Muscle layer of duodenum (tissue), 2 donors: Measurements from ENCODE around the gene PMF1.
"Not testable (repeated sequence)": the region's sequence is repeated elsewhere in the genome, so short reads cannot be mapped to it uniquely, and the experiment has no call there.

Experiments
- H3K27ac ChIP-seq: one replicate; pipeline ENCODE4 v1.7.0; 2013; ENCODE audit warnings: mild to moderate bottlenecking, low read length
- H3K27me3 ChIP-seq: one replicate; pipeline ENCODE4 v1.7.0; 2013; ENCODE audit warnings: low read depth, mild to moderate bottlenecking, control low read depth, low read length
- H3K36me3 ChIP-seq, 2 donors: one replicate each; pipeline ENCODE4 v1.7.0; 2013; ENCODE audit warnings: low read length in 2 of 2, control low read depth in 1 of 2, mild to moderate bottlenecking in 1 of 2; ENCODE audit not compliant: insufficient read depth in 2 of 2, control insufficient read depth in 1 of 2
- H3K4me1 ChIP-seq, 2 donors: one replicate each; pipeline ENCODE4 v1.7.0; 2013; ENCODE audit warnings: low read length in 2 of 2, mild to moderate bottlenecking in 2 of 2, control low read depth in 1 of 2, moderate library complexity in 1 of 2; ENCODE audit not compliant: insufficient read depth in 2 of 2, control insufficient read depth in 1 of 2
- H3K4me3 ChIP-seq, 2 donors: one replicate each; pipeline ENCODE4 v1.7.0; 2013; ENCODE audit warnings: low read length in 2 of 2, low read depth in 1 of 2, mild to moderate bottlenecking in 1 of 2
- H3K9me3 ChIP-seq, 2 donors: one replicate each; pipeline ENCODE4 v1.7.0; 2013; ENCODE audit warnings: low read length in 2 of 2, control low read depth in 1 of 2, mild to moderate bottlenecking in 1 of 2; ENCODE audit not compliant: control insufficient read depth in 1 of 2
- donor health status: healthy.

PMF1 gene

GRCh38 chr1:156200044-156200443 is 12.8 kb upstream of the PMF1 start:
- H3K27me3 ChIP-seq, result no peaks in the 10 kb centered on the region
- H3K9me3 ChIP-seq, result no peaks in the 10 kb centered on the region
- peaks cover 8 to 17% of the 10 kb centered on the region in 2 donors for H3K36me3 ChIP-seq
- peaks cover 0 to 7% of the 10 kb centered on the region in 2 donors for H3K4me1 ChIP-seq
- no peak overlapping the region for H3K27ac ChIP-seq
- H3K4me3 ChIP-seq, result no peak overlapping the region

DNA sequence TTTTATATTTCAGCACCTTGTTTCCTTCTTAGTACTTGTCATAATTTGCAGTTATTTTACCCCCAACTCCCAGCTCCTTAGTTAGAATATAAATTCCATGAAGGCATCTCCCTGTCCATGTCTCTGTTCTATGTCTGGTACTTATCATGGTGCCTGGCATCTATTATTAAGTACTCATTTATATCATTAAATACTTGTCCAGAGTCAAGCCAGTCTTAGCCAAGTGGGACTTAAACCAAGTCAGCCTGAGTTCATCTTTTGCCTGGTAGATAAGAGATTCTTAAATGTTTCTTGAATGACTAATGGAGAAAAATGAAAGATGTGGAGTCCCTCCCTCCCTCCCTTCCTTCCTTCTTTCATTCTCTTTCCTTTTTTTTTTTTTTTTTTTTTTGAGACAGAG is 9.5 kb upstream of the PMF1 start:
- H3K4me1 ChIP-seq, result peaks cover 0 to 3% of the 10 kb centered on the region in 2 donors
- H3K27me3 ChIP-seq, result no peaks in the 10 kb centered on the region
- H3K36me3 ChIP-seq, result peaks cover 17 to 22% of the 10 kb centered on the region in 2 donors
- no peak overlapping the region for H3K4me3 ChIP-seq
- no peaks in the 10 kb centered on the region for H3K9me3 ChIP-seq
- no peak overlapping the region for H3K27ac ChIP-seq

DNA sequence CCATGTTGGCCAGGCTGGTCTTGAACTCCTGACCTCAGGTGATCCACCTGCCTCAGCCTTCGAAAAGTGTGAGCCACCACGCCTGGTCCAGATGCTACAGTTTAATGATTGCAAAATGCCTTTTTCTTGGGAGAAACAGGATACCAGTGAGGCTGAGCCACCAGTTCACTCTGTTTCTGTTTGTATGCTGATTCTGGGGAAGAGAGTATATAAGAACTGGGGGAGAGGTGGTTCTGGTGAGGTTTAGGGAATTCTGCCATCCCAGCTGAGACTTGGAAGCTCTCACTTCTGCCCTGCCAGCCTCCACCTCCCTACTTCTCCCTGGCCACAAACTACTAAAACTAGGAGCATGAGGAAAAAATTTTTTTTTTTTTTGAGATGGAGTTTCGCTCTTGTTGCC is 8.1 kb upstream of the PMF1 start:
- H3K36me3 ChIP-seq, result peaks cover 27 to 32% of the 10 kb centered on the region in 2 donors
- no peak overlapping the region for H3K27ac ChIP-seq
- H3K4me3 ChIP-seq, result no peak overlapping the region

GRCh38 chr1:156211243-156211642 is 1.6 kb upstream of the PMF1 start:
- Histone ChIP-seq H3K4me3 (no peak overlapping the region), H3K27ac (no peak overlapping the region), H3K4me1 (peaks cover 0 to 15% of the 10 kb centered on the region in 2 donors), H3K36me3 (peaks cover 21 to 38% of the 10 kb centered on the region in 2 donors), H3K9me3 (no peaks in the 10 kb centered on the region), H3K27me3 (no peaks in the 10 kb centered on the region)

More for the DNA sequence above, 8.1 kb upstream of the PMF1 start:
- H3K27me3 ChIP-seq, result no peaks in the 10 kb centered on the region
- H3K9me3 ChIP-seq, result no peaks in the 10 kb centered on the region
- peaks cover 0 to 3% of the 10 kb centered on the region in 2 donors for H3K4me1 ChIP-seq

GRCh38 chr1:156212130-156212529 is 677 bp upstream of the PMF1 start:
- Histone ChIP-seq H3K9me3 (no peaks in the 10 kb centered on the region), H3K27ac (peak overlapping the region; percentile 95), H3K4me1 (peaks cover 0 to 15% of the 10 kb centered on the region in 2 donors), H3K36me3 (peaks cover 21 to 32% of the 10 kb centered on the region in 2 donors), H3K4me3 (peak overlapping the region; percentile 63 to 82), H3K27me3 (no peaks in the 10 kb centered on the region)

GRCh38 chr1:156213644-156213966 is 798 bp downstream of the PMF1 start:
- Histone ChIP-seq H3K27me3 (no peaks in the 10 kb centered on the region), H3K27ac (peak overlapping the region; percentile 95), H3K9me3 (no peaks in the 10 kb centered on the region), H3K4me3 (peak overlapping the region; percentile 63 to 82), H3K36me3 (peaks cover 18 to 25% of the 10 kb centered on the region in 2 donors), H3K4me1 (peaks cover 8 to 15% of the 10 kb centered on the region in 2 donors)

DNA sequence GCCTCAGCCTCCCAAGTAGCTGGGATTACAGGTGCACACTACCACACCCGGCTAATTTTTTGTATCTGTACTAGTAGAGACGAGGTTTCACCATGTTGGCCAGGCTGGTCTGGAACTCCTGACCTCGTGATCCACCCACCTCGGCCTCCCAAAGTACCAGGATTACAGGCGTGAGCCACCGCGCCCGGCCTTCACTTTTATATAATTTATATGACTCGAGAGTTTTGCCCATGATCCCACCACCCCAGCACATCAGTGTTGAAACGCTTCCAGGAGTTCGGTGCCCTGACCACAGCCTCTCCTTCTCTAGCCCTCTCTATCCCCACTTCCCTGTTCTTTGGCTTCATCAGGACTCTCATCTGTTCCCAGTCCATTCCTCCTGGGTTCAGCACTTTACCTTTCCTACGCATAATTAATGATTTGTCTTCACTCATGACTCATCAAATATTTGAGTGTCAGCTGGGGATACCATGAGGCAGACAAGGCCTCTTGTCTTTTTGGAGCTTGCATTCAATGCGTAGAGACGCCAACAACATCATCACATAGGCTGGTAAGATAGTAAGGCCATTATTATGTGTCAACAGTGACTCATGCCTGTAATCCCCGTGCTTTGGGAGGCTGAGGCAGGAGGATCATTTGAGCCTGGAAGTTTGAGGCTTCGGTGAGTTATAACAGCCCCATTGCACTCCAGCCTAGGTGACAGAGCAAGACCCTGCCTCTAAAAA is 1.4 kb downstream of the PMF1 start:
- H3K4me1 ChIP-seq, result peaks cover 8 to 15% of the 10 kb centered on the region in 2 donors
- no peaks in the 10 kb centered on the region for H3K27me3 ChIP-seq
- peaks cover 12 to 21% of the 10 kb centered on the region in 2 donors for H3K36me3 ChIP-seq
- no peaks in the 10 kb centered on the region for H3K9me3 ChIP-seq
- peak overlapping the region in 1 of 2 donors; percentile 63 for H3K4me3 ChIP-seq
- no peak overlapping the region for H3K27ac ChIP-seq

DNA sequence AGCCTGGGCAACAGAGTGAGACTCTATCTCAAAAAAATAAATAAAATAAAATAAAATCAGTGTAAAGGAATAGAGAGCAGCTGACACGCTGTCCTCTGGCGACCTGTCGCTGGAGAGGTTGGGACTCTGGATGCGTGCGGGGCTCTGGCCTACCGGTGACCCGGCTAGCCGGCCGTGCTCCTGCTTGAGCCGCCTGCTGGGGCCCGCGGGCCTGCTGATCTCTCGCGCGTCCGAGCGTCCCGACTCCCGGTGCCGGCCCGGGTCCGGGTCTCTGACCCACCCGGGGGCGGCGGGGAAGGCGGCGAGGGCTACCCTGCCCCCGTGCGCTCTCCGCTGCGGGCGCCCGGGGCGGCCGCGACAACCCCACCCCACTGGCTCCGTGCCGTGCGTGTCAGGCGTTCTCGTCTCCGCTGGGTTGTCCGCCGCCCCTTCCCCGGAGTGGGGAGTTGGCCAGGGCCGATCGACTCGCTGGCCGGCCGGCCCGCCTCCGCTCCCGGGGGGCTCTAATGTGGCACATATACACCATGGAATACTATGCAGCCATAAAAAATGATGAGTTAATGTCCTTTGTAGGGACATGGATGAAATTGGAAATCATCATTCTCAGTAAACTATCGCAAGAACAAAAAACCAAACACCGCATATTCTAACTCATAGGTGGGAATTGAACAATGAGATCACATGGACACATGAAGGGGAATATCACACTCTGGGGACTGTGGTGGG is 3.7 kb downstream of the PMF1 start:
- not testable (repeated sequence) for H3K9me3 ChIP-seq, H3K27me3 ChIP-seq, H3K27ac ChIP-seq, H3K4me3 ChIP-seq
- Histone ChIP-seq H3K36me3 (peaks cover 13 to 14% of the 10 kb centered on the region in 2 donors), H3K4me1 (peaks cover 8 to 15% of the 10 kb centered on the region in 2 donors)

DNA sequence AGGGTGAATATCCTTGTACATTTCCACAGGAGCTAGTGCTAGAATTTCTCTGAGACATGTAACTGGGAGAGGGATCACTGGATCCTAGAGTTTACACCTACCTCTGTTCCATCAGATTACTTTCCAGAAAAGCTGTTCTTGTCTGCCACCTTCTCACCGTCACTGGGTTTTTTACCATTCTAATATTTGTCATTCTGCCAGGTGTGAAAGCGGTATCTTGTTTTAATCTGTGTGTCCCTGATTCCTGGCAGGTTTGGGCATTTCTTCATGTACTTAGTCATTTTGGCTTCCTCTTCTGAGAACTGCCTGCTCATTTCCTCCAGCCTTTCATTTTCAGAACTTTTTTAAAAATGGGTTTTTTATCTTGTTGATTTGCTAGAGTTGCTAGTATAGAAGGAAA is 5.1 kb downstream of the PMF1 start:
- no peak overlapping the region for H3K4me3 ChIP-seq
- no peaks in the 10 kb centered on the region for H3K27me3 ChIP-seq
- H3K36me3 ChIP-seq, result peaks cover 16 to 24% of the 10 kb centered on the region in 2 donors
- peak overlapping the region; percentile 77 for H3K27ac ChIP-seq
- H3K4me1 ChIP-seq, result peaks cover 8% of the 10 kb centered on the region in 2 donors
- H3K9me3 ChIP-seq, result no peaks in the 10 kb centered on the region

DNA sequence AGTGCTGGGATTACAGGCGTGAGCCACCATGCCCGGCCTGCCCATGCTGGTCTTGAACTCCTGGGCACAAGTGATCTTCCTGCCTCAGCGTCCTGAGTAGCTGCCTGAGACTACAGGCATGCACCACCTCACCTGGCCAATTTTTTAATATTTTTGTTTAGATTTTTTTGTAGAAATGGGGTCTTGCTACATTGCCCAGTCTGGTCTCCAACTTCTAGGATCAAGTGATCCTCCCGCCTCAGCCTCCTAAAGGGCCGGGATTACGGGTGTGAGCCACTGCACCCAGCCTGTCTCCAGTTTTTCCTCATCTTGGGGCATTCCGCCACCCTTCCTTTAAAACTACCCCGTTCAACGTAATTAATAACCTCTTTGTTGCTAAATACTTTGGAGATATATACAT is 7.4 kb downstream of the PMF1 start:
- H3K36me3 ChIP-seq, result peaks cover 25 to 34% of the 10 kb centered on the region in 2 donors
- no peaks in the 10 kb centered on the region for H3K9me3 ChIP-seq
- no peak overlapping the region for H3K27ac ChIP-seq
- H3K4me1 ChIP-seq, result peaks cover 1 to 8% of the 10 kb centered on the region in 2 donors
- no peak overlapping the region for H3K4me3 ChIP-seq
- no peaks in the 10 kb centered on the region for H3K27me3 ChIP-seq

- Histone ChIP-seq H3K4me1 (peaks cover 4 to 8% of the 10 kb centered on the region in 2 donors), H3K27me3 (no peaks in the 10 kb centered on the region), H3K4me3 (no peak overlapping the region), H3K9me3 (no peaks in the 10 kb centered on the region), H3K36me3 (peaks cover 25 to 39% of the 10 kb centered on the region in 2 donors), H3K27ac (no peak overlapping the region)
These were observed 9.3 kb downstream of the PMF1 start for GRCh38 chr1:156221986-156222692.
